ENCODE measurements around the gene ARHGAP18. TPM values are rescaled to one million over a fixed set of nuclear protein-coding genes. Genes with fewer than 3 reads are reported as not detected.

ARHGAP18 gene
- total and polyA plus RNA-seq, 8 donors, result 6.0 to 104 (median 30.2) TPM

DNA sequence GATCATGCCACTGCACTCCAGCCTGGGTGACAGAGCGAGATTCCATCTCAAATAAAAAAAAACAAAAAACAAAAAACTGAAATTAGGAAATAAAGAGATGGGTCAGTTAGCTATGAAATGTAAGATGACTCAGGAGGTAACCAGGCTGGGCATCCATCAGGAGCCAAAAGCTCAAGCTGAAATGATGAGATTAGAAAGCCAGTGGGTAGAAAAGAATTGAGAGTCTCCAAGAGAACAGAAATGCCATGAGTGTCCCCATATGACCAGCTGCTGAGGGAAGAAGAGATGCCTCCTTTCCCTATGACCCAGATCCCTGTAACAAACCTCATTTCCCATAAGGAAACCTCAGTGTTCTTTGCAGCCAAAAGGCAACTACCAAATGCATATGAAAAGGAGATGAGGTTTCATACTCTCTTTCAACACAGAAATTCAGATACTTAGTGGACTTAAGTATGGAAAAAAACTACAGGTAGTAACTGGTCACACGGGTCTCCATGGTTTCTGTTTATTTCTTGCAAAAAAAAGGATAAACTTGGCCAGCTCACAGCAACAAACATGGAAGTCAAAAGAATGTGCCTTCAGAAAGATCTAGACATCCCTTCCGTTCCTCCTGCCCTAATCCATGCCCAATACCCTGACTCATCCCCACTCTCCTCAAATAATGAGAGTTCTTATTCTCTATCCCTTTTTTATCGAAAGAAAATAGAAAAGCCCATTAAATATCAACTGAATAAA, 8.1 kb downstream of the ARHGAP18 start:
- intact Hi-C loops (cut with DNase I; ENCODE audit: low total_unique reads), result no loop called here
- H3K9me3 ChIP-seq, result no peaks in the 10 kb centered on the region
- no peaks in the 10 kb centered on the region for H3K36me3 ChIP-seq
- H3K27ac ChIP-seq, result peak overlapping the region in 2 of 5 donors; percentile 7 to 8
- no peak for TF ChIP-seq EP300 (IDR thresholded peaks at IDR 0.05)
- TF ChIP-seq POLR2A (IDR thresholded peaks at IDR 0.05), result no peak
- TF ChIP-seq POLR2AphosphoS5 (IDR thresholded peaks at IDR 0.05), result no peak
- TF ChIP-seq, protein P1, sequence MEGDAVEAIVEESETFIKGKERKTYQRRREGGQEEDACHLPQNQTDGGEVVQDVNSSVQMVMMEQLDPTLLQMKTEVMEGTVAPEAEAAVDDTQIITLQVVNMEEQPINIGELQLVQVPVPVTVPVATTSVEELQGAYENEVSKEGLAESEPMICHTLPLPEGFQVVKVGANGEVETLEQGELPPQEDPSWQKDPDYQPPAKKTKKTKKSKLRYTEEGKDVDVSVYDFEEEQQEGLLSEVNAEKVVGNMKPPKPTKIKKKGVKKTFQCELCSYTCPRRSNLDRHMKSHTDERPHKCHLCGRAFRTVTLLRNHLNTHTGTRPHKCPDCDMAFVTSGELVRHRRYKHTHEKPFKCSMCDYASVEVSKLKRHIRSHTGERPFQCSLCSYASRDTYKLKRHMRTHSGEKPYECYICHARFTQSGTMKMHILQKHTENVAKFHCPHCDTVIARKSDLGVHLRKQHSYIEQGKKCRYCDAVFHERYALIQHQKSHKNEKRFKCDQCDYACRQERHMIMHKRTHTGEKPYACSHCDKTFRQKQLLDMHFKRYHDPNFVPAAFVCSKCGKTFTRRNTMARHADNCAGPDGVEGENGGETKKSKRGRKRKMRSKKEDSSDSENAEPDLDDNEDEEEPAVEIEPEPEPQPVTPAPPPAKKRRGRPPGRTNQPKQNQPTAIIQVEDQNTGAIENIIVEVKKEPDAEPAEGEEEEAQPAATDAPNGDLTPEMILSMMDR (IDR thresholded peaks at IDR 0.05), result no peak
- H3K4me1 ChIP-seq, result peaks cover 4 to 81% (median 17%) of the 10 kb centered on the region in 4 donors
- H3K4me3 ChIP-seq, result no peak overlapping the region
- no peak for DNase-seq
- H3K27me3 ChIP-seq, result no peaks in the 10 kb centered on the region
- 56 to 82% (median 67%) methylated on average over 4 of the region's 4 CpGs for WGBS, 5 donors

DNA sequence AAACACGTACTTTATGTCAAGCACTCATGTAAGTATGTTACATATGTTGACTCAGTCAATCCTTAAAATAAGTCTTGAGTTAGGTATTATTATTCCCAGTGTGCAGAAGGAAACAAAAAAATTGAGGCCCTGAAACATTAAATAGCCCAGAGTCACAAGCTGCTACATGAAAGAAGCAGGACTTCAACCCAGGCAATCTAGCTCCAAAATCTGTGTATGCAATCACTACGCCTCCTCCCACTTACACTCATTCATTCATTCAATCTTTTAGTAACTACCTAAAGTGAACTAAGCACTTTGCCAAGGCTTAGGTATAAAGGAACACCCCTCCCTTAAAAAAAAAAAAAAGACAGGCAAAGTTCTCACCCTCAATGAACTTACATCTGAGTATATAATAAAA, 9.3 kb downstream of the ARHGAP18 start:
- 80 to 93% (median 85%) methylated on average over 2 of the region's 2 CpGs for WGBS, 5 donors
- no peaks in the 10 kb centered on the region for H3K27me3 ChIP-seq

DNA sequence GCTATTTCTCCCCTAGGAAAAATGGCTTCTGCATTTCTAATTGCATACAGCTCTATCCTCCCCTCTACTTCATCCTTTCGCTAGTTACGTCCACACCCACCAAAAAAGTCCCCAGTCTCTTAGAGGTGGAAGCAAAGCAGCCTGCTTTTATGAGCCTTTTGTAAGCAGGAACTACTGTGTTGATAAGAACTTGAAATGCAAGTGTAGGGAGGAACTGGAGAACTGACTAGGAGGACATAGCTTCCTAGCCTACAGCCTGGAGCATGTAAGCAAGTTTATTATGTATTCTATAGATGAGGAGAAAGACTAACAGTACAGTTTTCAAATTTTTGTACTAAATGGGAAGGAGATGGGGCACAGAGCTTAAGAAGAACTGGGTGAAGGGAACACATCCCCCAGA, 10.3 kb downstream of the ARHGAP18 start:
- H3K36me3 ChIP-seq, result no peaks in the 10 kb centered on the region
- no peak overlapping the region for H3K4me3 ChIP-seq
- TF ChIP-seq POLR2AphosphoS5 (IDR thresholded peaks at IDR 0.05) (no peak), EP300 (IDR thresholded peaks at IDR 0.05) (no peak), POLR2A (IDR thresholded peaks at IDR 0.05) (no peak)
- TF ChIP-seq, protein P1 (IDR thresholded peaks at IDR 0.05), result no peak
- intact Hi-C loops (cut with DNase I; ENCODE audit: low total_unique reads), result no loop called here
- WGBS, 5 donors, result 82 to 95% (median 88%) methylated on average over 2 of the region's 2 CpGs
- peaks cover 15 to 84% (median 23%) of the 10 kb centered on the region in 4 donors for H3K4me1 ChIP-seq
- DNase-seq, result no peak
- no peak overlapping the region for H3K27ac ChIP-seq
- H3K27me3 ChIP-seq, result no peaks in the 10 kb centered on the region
- no peaks in the 10 kb centered on the region for H3K9me3 ChIP-seq

More for the DNA sequence above, 9.3 kb downstream of the ARHGAP18 start:
- no peak for DNase-seq
- Histone ChIP-seq H3K9me3 (no peaks in the 10 kb centered on the region), H3K27ac (no peak overlapping the region), H3K4me1 (peaks cover 11 to 84% (median 14%) of the 10 kb centered on the region in 4 donors), H3K4me3 (no peak overlapping the region), H3K36me3 (no peaks in the 10 kb centered on the region)
- intact Hi-C loops (cut with DNase I; ENCODE audit: low total_unique reads), result no loop called here
- TF ChIP-seq POLR2A (IDR thresholded peaks at IDR 0.05), result no peak
- TF ChIP-seq, protein P1 (IDR thresholded peaks at IDR 0.05), result no peak
- TF ChIP-seq EP300 (IDR thresholded peaks at IDR 0.05), result no peak
- no peak for TF ChIP-seq POLR2AphosphoS5 (IDR thresholded peaks at IDR 0.05)

DNA sequence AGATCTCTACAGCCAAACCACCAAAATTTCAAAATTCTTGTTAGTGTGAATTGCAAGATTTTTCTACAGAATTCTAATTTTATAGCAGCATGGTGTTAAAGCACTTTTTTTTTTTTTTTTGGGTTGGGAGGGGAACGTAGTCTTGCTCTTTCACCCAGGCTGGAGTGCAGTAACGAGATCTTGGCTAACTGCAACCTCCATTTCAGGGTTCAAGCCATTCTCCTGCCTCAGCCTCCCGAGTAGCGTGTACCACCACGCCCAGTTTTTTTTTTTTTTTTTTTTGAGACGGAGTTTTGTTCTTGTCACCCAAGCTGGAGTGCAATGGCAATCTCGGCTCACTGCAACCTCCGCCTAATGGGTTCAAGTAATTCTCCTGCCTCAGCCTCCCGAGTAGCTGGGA, 11.5 kb downstream of the ARHGAP18 start:
- 85 to 94% (median 88%) methylated on average over 9 of the region's 9 CpGs for WGBS, 5 donors
- H3K27me3 ChIP-seq, result no peaks in the 10 kb centered on the region
- peaks cover 8 to 84% (median 28%) of the 10 kb centered on the region in 4 donors for H3K4me1 ChIP-seq
- no peaks in the 10 kb centered on the region for H3K36me3 ChIP-seq
- H3K27ac ChIP-seq, result no peak overlapping the region
- no peak for DNase-seq
- no peaks in the 10 kb centered on the region for H3K9me3 ChIP-seq
- no peak overlapping the region for H3K4me3 ChIP-seq
- TF ChIP-seq, protein P1 (IDR thresholded peaks at IDR 0.05), result no peak
- TF ChIP-seq POLR2AphosphoS5 (IDR thresholded peaks at IDR 0.05) (no peak), POLR2A (IDR thresholded peaks at IDR 0.05) (no peak)
- intact Hi-C loops (cut with DNase I; ENCODE audit: low total_unique reads), result no loop called here
